ENCODE results near the gene FRAT1. TPM values are rescaled to one million over a fixed set of nuclear protein-coding genes. Genes with fewer than 3 reads are reported as not detected.
"Not testable (repeated sequence)": the region's sequence is repeated elsewhere in the genome, so short reads cannot be mapped to it uniquely, and the experiment has no call there.

FRAT1 gene
- 1 to 10 TPM; 6.9 to 7.6 TPM for total RNA-seq

DNA sequence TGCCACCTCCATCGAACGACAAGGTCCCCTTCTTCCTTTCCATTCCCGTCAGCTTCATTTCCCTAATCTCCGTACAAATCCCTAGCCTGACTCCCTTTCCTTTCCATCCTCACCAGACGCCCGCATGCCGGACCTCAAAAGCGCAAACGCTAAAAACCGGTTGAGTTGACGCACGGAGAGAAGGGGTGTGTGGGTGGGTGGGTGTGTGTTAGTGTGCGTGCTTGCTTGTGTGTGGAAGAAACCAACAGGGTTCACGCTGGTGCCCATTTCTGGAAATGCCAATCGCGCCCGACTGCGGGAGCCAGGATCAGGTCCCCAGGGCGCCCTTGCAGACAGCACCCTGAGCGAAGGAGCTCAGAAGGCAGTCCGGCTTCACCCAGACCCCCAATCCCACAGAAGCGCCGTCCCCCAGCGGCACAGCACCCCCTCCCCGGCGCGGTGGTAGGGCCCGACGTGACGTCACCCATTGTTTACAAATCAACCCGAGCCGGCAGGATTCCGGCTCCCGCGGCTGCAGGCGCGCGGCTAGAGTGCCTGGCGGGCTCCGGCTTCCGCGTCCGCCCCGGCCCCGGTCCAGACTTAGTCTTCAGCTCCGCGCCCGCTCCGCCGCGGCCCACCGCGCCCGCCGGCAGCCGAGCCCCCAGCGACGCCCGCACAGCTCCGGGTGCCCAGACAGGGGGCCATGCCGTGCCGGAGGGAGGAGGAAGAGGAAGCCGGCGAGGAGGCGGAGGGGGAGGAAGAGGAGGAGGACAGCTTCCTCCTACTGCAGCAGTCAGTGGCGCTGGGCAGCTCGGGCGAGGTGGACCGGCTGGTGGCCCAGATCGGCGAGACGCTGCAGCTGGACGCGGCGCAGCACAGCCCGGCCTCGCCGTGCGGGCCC, at the start of gene FRAT1:
Gene FRAT1 (plus strand): TSS at position 500 of the 880 bp plus-strand sequence. CDS start 183 bp downstream, at position 683.
- POLR2A ChIA-PET = interaction anchor here (1.0 to 3.5 kb wide), 11 partner anchors 9 to 172 kb away, joined by 3 to 51 read pairs (median 4); partner anchors contain the start of genes ARHGAP19, FRAT2 and RRP12
- Mint-ChIP-seq H3K27me3 (peaks cover 4% of the 10 kb centered on the region), H3K9me3 (no peaks in the 10 kb centered on the region), H3K27ac (peak within 1 kb of the TSS; percentile 93), H3K4me3 (peak within 1 kb of the TSS; percentile 80), H3K36me3 (ENCODE audit: low read depth) (peaks cover 2% of the 10 kb centered on the region), H3K4me1 (peaks cover 25% of the 10 kb centered on the region)
- DNase-seq = peak; percentile 88
- CTCF ChIA-PET = interaction anchor here (0.9 to 2.4 kb wide), 4 partner anchors 14 to 40 kb away, joined by 4 to 14 read pairs (median 7); partner anchors contain the start of gene FRAT2

GRCh38 chr10:97270523-97271154, 48.4 kb upstream of the FRAT1 start:
- Mint-ChIP-seq H3K27me3 (no peaks in the 10 kb centered on the region), H3K9me3 (no peaks in the 10 kb centered on the region), H3K4me1 (peaks cover 1% of the 10 kb centered on the region), H3K27ac (no peak overlapping the region), H3K36me3 (ENCODE audit: low read depth) (peaks cover 25% of the 10 kb centered on the region), H3K4me3 (no peak overlapping the region)
- POLR2A ChIA-PET = no interaction called here
- CTCF ChIA-PET = interaction anchor here (1.0 to 2.9 kb wide), 2 partner anchors 8 to 74 kb away, joined by 3 to 13 read pairs; no protein-coding TSS in a partner anchor
- no peak for DNase-seq

DNA sequence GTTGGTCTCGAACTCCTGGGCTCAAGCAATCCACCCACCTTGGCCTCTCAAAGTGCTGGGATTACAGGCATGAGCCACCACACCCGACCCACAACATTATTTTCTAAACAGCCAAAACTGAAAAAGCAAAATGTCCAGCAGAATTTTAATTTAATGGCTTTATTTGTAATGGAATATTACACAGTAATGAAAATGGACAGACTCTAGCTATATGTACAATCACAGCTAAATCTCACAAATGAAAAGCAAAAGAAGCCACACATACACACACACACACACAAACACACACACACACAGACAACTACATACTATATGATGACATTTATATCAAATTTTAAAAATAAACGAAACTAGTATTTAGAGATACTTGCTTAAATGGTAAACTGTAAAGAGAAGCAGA, 45.4 kb upstream of the FRAT1 start:
- Mint-ChIP-seq H3K4me1 (peaks cover 6% of the 10 kb centered on the region), H3K4me3 (no peak overlapping the region), H3K36me3 (ENCODE audit: low read depth) (peaks cover 2% of the 10 kb centered on the region), H3K27me3 (no peaks in the 10 kb centered on the region), H3K9me3 (no peaks in the 10 kb centered on the region), H3K27ac (no peak overlapping the region)
- no peak for DNase-seq
- ChIA-PET POLR2A (no interaction called here), CTCF (no interaction called here)

- H3K4me1 Mint-ChIP-seq = peaks cover 13% of the 10 kb centered on the region
- peaks cover 2% of the 10 kb centered on the region for H3K36me3 Mint-ChIP-seq (ENCODE audit: low read depth)
- no peak overlapping the region for H3K4me3 Mint-ChIP-seq
- H3K27me3 Mint-ChIP-seq = no peaks in the 10 kb centered on the region
- no peak for DNase-seq
- POLR2A ChIA-PET = no interaction called here
- H3K9me3 Mint-ChIP-seq = no peaks in the 10 kb centered on the region
- CTCF ChIA-PET = no interaction called here
- H3K27ac Mint-ChIP-seq = no peak overlapping the region
These were observed 44.2 kb upstream of the FRAT1 start for GRCh38 chr10:97274828-97275227.

DNA sequence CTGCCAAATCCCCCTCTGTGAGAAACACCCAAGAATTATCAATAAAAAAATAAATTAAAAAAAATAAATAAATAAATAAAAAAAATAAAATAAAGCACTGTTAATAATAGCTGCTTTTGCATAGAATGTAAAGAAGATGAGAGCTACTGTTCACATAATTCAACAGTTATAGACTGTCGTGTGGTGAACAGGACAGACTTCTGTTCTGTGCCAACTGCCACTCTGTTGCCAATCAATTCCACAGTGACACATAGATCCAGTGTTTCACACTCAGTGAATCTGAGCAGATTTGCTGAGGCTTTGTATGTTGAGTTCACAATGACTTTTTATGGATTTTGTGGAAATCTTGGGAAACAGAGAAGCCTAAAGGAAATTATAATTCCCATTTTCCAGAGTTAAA, 41.5 kb upstream of the FRAT1 start:
- CTCF ChIA-PET = interaction anchor here (1.4 to 2.6 kb wide), 6 partner anchors 11 to 123 kb away, joined by 3 to 13 read pairs (median 7); partner anchors contain the start of genes ARHGAP19 and RRP12
- no peaks in the 10 kb centered on the region for H3K9me3 Mint-ChIP-seq
- DNase-seq = no peak

GRCh38 chr10:97278491-97278989, 40.5 kb upstream of the FRAT1 start:
- POLR2A ChIA-PET = interaction anchor here (0.7 to 2.1 kb wide), 6 partner anchors 13 to 487 kb away, joined by 3 to 9 read pairs (median 5); partner anchors contain the start of genes ARHGAP19, FRAT1 and RRP12

More for the DNA sequence above, 41.5 kb upstream of the FRAT1 start:
- POLR2A ChIA-PET = interaction anchor here (2.1 kb wide), 1 partner anchor 14 kb away, joined by 8 read pairs; the partner anchor contains the start of gene ARHGAP19
- no peak overlapping the region for H3K27ac Mint-ChIP-seq
- no peak overlapping the region for H3K4me3 Mint-ChIP-seq
- H3K4me1 Mint-ChIP-seq = peaks cover 14% of the 10 kb centered on the region
- no peaks in the 10 kb centered on the region for H3K36me3 Mint-ChIP-seq (ENCODE audit: low read depth)
- H3K27me3 Mint-ChIP-seq = no peaks in the 10 kb centered on the region

GRCh38 chr10:97279121-97279815, 39.8 kb upstream of the FRAT1 start:
- Mint-ChIP-seq H3K9me3 (no peaks in the 10 kb centered on the region), H3K36me3 (ENCODE audit: low read depth) (no peaks in the 10 kb centered on the region), H3K27me3 (no peaks in the 10 kb centered on the region), H3K4me3 (no peak overlapping the region), H3K27ac (no peak overlapping the region), H3K4me1 (peaks cover 14% of the 10 kb centered on the region)
- POLR2A ChIA-PET = interaction anchor here (0.7 to 2.1 kb wide), 6 partner anchors 13 to 487 kb away, joined by 3 to 9 read pairs (median 5); partner anchors contain the start of genes ARHGAP19, FRAT1 and RRP12
- DNase-seq = no peak
- CTCF ChIA-PET = interaction anchor here (0.7 to 2.6 kb wide), 29 partner anchors 7 to 274 kb away, joined by 3 to 13 read pairs (median 5); partner anchors contain the start of genes ARHGAP19, FRAT1 and RRP12

More at GRCh38 chr10:97278491-97278989, 40.5 kb upstream of the FRAT1 start:
- H3K36me3 Mint-ChIP-seq (ENCODE audit: low read depth) = no peaks in the 10 kb centered on the region
- no peak for DNase-seq
- no peaks in the 10 kb centered on the region for H3K9me3 Mint-ChIP-seq
- no peak overlapping the region for H3K4me3 Mint-ChIP-seq
- H3K4me1 Mint-ChIP-seq = peaks cover 14% of the 10 kb centered on the region
- CTCF ChIA-PET = interaction anchor here (0.7 to 2.6 kb wide), 31 partner anchors 8 to 275 kb away, joined by 3 to 13 read pairs (median 4); partner anchors contain the start of genes ARHGAP19, FRAT1 and RRP12
- H3K27ac Mint-ChIP-seq = no peak overlapping the region
- no peaks in the 10 kb centered on the region for H3K27me3 Mint-ChIP-seq

- Mint-ChIP-seq H3K4me1 (peaks cover 14% of the 10 kb centered on the region), H3K27ac (no peak overlapping the region), H3K9me3 (no peaks in the 10 kb centered on the region), H3K36me3 (ENCODE audit: low read depth) (peaks cover 1% of the 10 kb centered on the region), H3K4me3 (no peak overlapping the region), H3K27me3 (no peaks in the 10 kb centered on the region)
- DNase-seq = no peak
- ChIA-PET CTCF (no interaction called here), POLR2A (interaction anchor here (2.3 kb wide), 1 partner anchor 11 kb away, joined by 8 read pairs; the partner anchor contains the start of gene ARHGAP19)
These were observed 38.3 kb upstream of the FRAT1 start for GRCh38 chr10:97280783-97281182.

GRCh38 chr10:97290076-97290475, 29.0 kb upstream of the FRAT1 start:
- not testable (repeated sequence) for H3K9me3 Mint-ChIP-seq, DNase-seq, H3K27me3 Mint-ChIP-seq, H3K27ac Mint-ChIP-seq
- ChIA-PET POLR2A (interaction anchor here (4.1 kb wide), 1 partner anchor 43 kb away, joined by 21 read pairs; the partner anchor contains the start of gene FRAT2), CTCF (interaction anchor here (2.0 kb wide), 1 partner anchor 11 kb away, joined by 5 read pairs; no protein-coding TSS in a partner anchor)
- Mint-ChIP-seq H3K36me3 (ENCODE audit: low read depth) (peaks cover 29% of the 10 kb centered on the region), H3K4me1 (peaks cover 32% of the 10 kb centered on the region), H3K4me3 (peak overlapping the region; percentile 2)

DNA sequence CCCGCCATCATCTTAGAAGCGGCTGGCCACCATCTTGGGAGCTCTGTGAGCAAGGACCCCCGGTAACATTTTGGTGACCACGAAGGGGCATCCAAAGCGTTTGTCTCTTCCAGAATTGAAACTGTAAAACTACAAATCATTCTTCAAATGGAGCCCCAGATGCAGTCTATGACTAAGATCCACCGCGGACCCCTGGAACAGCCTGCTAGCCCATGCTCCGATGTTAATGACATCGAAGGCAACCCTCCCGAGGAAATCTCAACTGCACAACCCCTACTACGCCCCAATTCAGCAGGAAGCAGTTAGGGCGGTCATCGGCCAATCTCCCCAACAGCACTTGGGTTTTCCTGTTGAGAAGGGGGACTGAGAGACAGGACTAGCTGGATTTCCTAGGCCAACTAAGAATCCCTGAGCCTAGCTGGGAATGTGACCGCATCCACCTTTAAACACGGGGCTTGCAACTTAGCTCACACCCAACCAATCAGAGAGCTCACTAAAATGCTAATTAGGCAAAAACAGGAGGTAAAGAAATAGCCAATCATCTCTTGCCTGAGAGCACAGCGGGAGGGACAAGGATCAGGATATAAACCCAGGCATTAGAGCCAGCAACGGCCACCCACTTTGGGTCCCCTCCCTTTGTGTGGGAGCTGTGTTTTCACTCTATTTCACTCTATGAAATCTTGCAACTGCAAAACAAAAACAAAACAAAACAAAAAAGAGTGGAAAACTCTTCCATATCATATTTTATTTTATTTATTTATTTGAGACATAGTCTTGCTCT, 28.3 kb upstream of the FRAT1 start:
- not testable (repeated sequence) for H3K27ac Mint-ChIP-seq, H3K9me3 Mint-ChIP-seq, H3K27me3 Mint-ChIP-seq, DNase-seq
- ChIA-PET CTCF (interaction anchor here (0.9 to 2.3 kb wide), 2 partner anchors 12 to 29 kb away, joined by 4 to 13 read pairs; no protein-coding TSS in a partner anchor), POLR2A (interaction anchor here (1.2 to 4.1 kb wide), 3 partner anchors 29 to 73 kb away, joined by 3 to 21 read pairs (median 14); partner anchors contain the start of genes FRAT1 and FRAT2)
- H3K4me3 Mint-ChIP-seq = peak overlapping the region; percentile 85
- peaks cover 32% of the 10 kb centered on the region for H3K4me1 Mint-ChIP-seq
- peaks cover 28% of the 10 kb centered on the region for H3K36me3 Mint-ChIP-seq (ENCODE audit: low read depth)

- CTCF ChIA-PET = interaction anchor here (0.5 to 2.3 kb wide), 4 partner anchors 13 to 57 kb away, joined by 3 to 13 read pairs (median 4); no protein-coding TSS in a partner anchor
- peaks cover 25% of the 10 kb centered on the region for H3K36me3 Mint-ChIP-seq (ENCODE audit: low read depth)
These were observed 27.5 kb upstream of the FRAT1 start for GRCh38 chr10:97291357-97292096.

More at GRCh38 chr10:97291357-97292096, 27.5 kb upstream of the FRAT1 start:
- POLR2A ChIA-PET = interaction anchor here (1.1 to 4.1 kb wide), 7 partner anchors 10 to 110 kb away, joined by 3 to 21 read pairs (median 8); partner anchors contain the start of genes FRAT1, FRAT2 and RRP12
- Mint-ChIP-seq H3K4me1 (peaks cover 32% of the 10 kb centered on the region), H3K27me3 (peaks cover 3% of the 10 kb centered on the region), H3K27ac (peak overlapping the region; percentile 75), H3K4me3 (peak overlapping the region; percentile 85), H3K9me3 (no peaks in the 10 kb centered on the region)
- no peak for DNase-seq

Data from activated CD4-positive, alpha-beta memory T cell treated with anti-CD3 and anti-CD28 coated beads, Interleukin-2, amount 10 ng/mL, durations not matched to agents 7 days and 5 days (primary cell).